IPS DF 6.9 (cell line): ENCODE results near the gene TBX2.

Experiments used
- DNase-seq: peaks from one replicate; pipeline ENCODE4 v3.0.0-alpha.2; 2013; ENCODE audit warnings: low read depth, low spot score
- H3K27ac ChIP-seq: one replicate; pipeline ENCODE4 v1.5.1; 2013; ENCODE audit warnings: low read length, control low read depth
- H3K27me3 ChIP-seq: 2 replicates; pipeline ENCODE4 v1.6.1; 2013; ENCODE audit warnings: mild to moderate bottlenecking, low read length; ENCODE audit not compliant: control insufficient read depth, insufficient read depth
- H3K36me3 ChIP-seq: 2 replicates; pipeline ENCODE4 v1.6.1; 2013; ENCODE audit warnings: low read length; ENCODE audit not compliant: control insufficient read depth, insufficient read depth
- H3K4me1 ChIP-seq: 2 replicates; pipeline ENCODE4 v1.6.1; 2013; ENCODE audit warnings: low read length; ENCODE audit not compliant: control insufficient read depth, insufficient read depth
- H3K4me3 ChIP-seq: 2 replicates; pipeline ENCODE4 v1.5.1; 2013; ENCODE audit warnings: mild to moderate bottlenecking, low read length
- H3K9me3 ChIP-seq: 2 replicates; pipeline ENCODE4 v1.6.1; 2013; ENCODE audit warnings: low read length, inconsistent platforms; ENCODE audit not compliant: control insufficient read depth, insufficient read depth
- WGBS: extraction: QIAGEN DNeasy Blood & Tissue Kit; methylation state at CpG from one replicate; pipeline ENCODE4 v1.1.7; 2013; ENCODE audit warnings: mixed read lengths, missing lambda C conversion rate; ENCODE audit not compliant: insufficient read length, insufficient coverage; 5-methylcytosine and 5-hydroxymethylcytosine counted together

Gene TBX2

GRCh38 chr17:61403801-61404662 lies 4.4 kb downstream of the TBX2 start:
- no peaks in the 10 kb centered on the region; the same call in 1 of the 2 replicates for H3K36me3 ChIP-seq
- H3K4me1 ChIP-seq = peaks cover 14% of the 10 kb centered on the region
- DNase-seq = no peak
- no peak overlapping the region for H3K27ac ChIP-seq
- H3K4me3 ChIP-seq = no peak overlapping the region; the same call in 1 of the 2 replicates
- peaks cover 93% of the 10 kb centered on the region for H3K27me3 ChIP-seq
- no peaks in the 10 kb centered on the region for H3K9me3 ChIP-seq
- no CpG with 5 or more reads among the region's 66 CpGs for WGBS

- Histone ChIP-seq H3K4me3 (peak overlapping the region; percentile 2; the same call in 1 of the 2 replicates), H3K27ac (no peak overlapping the region), H3K4me1 (peaks cover 13% of the 10 kb centered on the region), H3K27me3 (peaks cover 93% of the 10 kb centered on the region), H3K36me3 (no peaks in the 10 kb centered on the region; the same call in 1 of the 2 replicates), H3K9me3 (no peaks in the 10 kb centered on the region)
- no CpG with 5 or more reads among the region's 27 CpGs for WGBS
- no peak for DNase-seq
Observed at GRCh38 chr17:61404663-61404912, 4.9 kb downstream of the TBX2 start.

GRCh38 chr17:61404913-61405685 lies 5.5 kb downstream of the TBX2 start:
- Histone ChIP-seq H3K36me3 (no peaks in the 10 kb centered on the region; the same call in 1 of the 2 replicates), H3K9me3 (no peaks in the 10 kb centered on the region), H3K4me3 (no peak overlapping the region), H3K27me3 (peaks cover 96% of the 10 kb centered on the region), H3K27ac (no peak overlapping the region), H3K4me1 (peaks cover 13% of the 10 kb centered on the region)
- WGBS = no CpG with 5 or more reads among the region's 71 CpGs
- DNase-seq = no peak

- H3K4me3 ChIP-seq = no peak overlapping the region
- whole genome bisulfite sequencing = no CpG with 5 or more reads among the region's 37 CpGs
Observed at GRCh38 chr17:61405686-61406536, 6.3 kb downstream of the TBX2 start.

GRCh38 chr17:61406537-61406845 lies 6.8 kb downstream of the TBX2 start:
- no peak for DNase-seq
- no peak overlapping the region for H3K4me3 ChIP-seq
- peaks cover 93% of the 10 kb centered on the region for H3K27me3 ChIP-seq
- WGBS = no CpG with 5 or more reads among the region's 1 CpG
- no peaks in the 10 kb centered on the region for H3K9me3 ChIP-seq
- H3K27ac ChIP-seq = no peak overlapping the region
- H3K36me3 ChIP-seq = no peaks in the 10 kb centered on the region; the same call in 1 of the 2 replicates
- H3K4me1 ChIP-seq = peaks cover 13% of the 10 kb centered on the region

More at GRCh38 chr17:61405686-61406536, 6.3 kb downstream of the TBX2 start:
- Histone ChIP-seq H3K36me3 (no peaks in the 10 kb centered on the region; the same call in 1 of the 2 replicates), H3K27ac (no peak overlapping the region), H3K4me1 (peaks cover 13% of the 10 kb centered on the region), H3K27me3 (peaks cover 96% of the 10 kb centered on the region), H3K9me3 (no peaks in the 10 kb centered on the region)
- DNase-seq = no peak

GRCh38 chr17:61406971-61407911 lies 7.6 kb downstream of the TBX2 start:
- Histone ChIP-seq H3K4me1 (peaks cover 13% of the 10 kb centered on the region), H3K27me3 (peaks cover 87% of the 10 kb centered on the region), H3K9me3 (no peaks in the 10 kb centered on the region), H3K27ac (no peak overlapping the region), H3K36me3 (no peaks in the 10 kb centered on the region; the same call in 1 of the 2 replicates), H3K4me3 (no peak overlapping the region)
- DNase-seq = no peak
- no CpG with 5 or more reads among the region's 8 CpGs for WGBS

- DNase-seq = no peak
- no peak overlapping the region for H3K4me3 ChIP-seq
- no peaks in the 10 kb centered on the region for H3K9me3 ChIP-seq
- WGBS = no CpG with 5 or more reads among the region's 41 CpGs
- H3K36me3 ChIP-seq = no peaks in the 10 kb centered on the region; the same call in 1 of the 2 replicates
- H3K27me3 ChIP-seq = peaks cover 78% of the 10 kb centered on the region
- no peak overlapping the region for H3K27ac ChIP-seq
- peaks cover 12% of the 10 kb centered on the region for H3K4me1 ChIP-seq
Observed at GRCh38 chr17:61408151-61409041, 8.8 kb downstream of the TBX2 start.

GRCh38 chr17:61409301-61410112 lies 9.9 kb downstream of the TBX2 start:
- H3K4me3 ChIP-seq = peak overlapping the region; percentile 17; the same call in 1 of the 2 replicates
- H3K27ac ChIP-seq = no peak overlapping the region
- no peak for DNase-seq
- H3K4me1 ChIP-seq = peaks cover 8% of the 10 kb centered on the region
- H3K36me3 ChIP-seq = no peaks in the 10 kb centered on the region; the same call in 1 of the 2 replicates
- no CpG with 5 or more reads among the region's 73 CpGs for WGBS
- peaks cover 67% of the 10 kb centered on the region for H3K27me3 ChIP-seq
- H3K9me3 ChIP-seq = no peaks in the 10 kb centered on the region
